HEK293T (cell line): ENCODE data around the gene TARBP2.

Experiments
- CTCF ChIA-PET: fragments of 350-600 bp; formaldehyde crosslinking; extraction: SDS; loops from one replicate; lab custom pipeline; 2021; ENCODE audit warnings: antibody characterized with exemption, inconsistent platforms; lab: Yijun Ruan, JAX
- POLR2A ChIA-PET: fragments of 350-600 bp; formaldehyde crosslinking; extraction: SDS; loops from one replicate; lab custom pipeline; 2020; ENCODE audit warnings: antibody characterized with exemption, inconsistent platforms; lab: Yijun Ruan, JAX
- DNase-seq: peaks from one replicate; pipeline ENCODE4 v3.0.0; 2012; ENCODE audit warnings: mixed read lengths; ENCODE audit errors: extremely low spot score
- ARNT ChIP-seq: fragments of 450-650 bp; IDR thresholded peaks from 2 replicates; pipeline ENCODE4 v1.6.1; 2017; ENCODE audit warnings: mild to moderate bottlenecking
- BHLHE40 ChIP-seq: fragments of 450-650 bp; IDR thresholded peaks from 2 replicates; pipeline ENCODE4 v1.6.1; 2016; ENCODE audit warnings: mild to moderate bottlenecking, moderate library complexity, borderline replicate concordance
- CTBP1 ChIP-seq: fragments of 450-650 bp; IDR thresholded peaks from 2 replicates; pipeline ENCODE4 v1.6.1; 2016; ENCODE audit warnings: borderline replicate concordance
- ELF4 ChIP-seq: fragments of 450-650 bp; IDR thresholded peaks from 2 replicates; pipeline ENCODE4 v1.6.1; 2017; ENCODE audit warnings: antibody characterized with exemption
- FOXA1 ChIP-seq: fragments of 450-650 bp; IDR thresholded peaks from 2 replicates; pipeline ENCODE4 v1.6.1; 2016; ENCODE audit warnings: mild to moderate bottlenecking
- FOXK2 ChIP-seq: fragments of 450-650 bp; IDR thresholded peaks from 2 replicates; pipeline ENCODE4 v1.6.1; 2016; ENCODE audit warnings: mild to moderate bottlenecking
- FOXM1 ChIP-seq: fragments of 450-650 bp; IDR thresholded peaks from 2 replicates; pipeline ENCODE4 v1.6.1; 2017; ENCODE audit warnings: mild to moderate bottlenecking, borderline replicate concordance
- HDGF ChIP-seq: fragments of 450-650 bp; IDR thresholded peaks from 2 replicates; pipeline ENCODE4 v1.6.1; 2017; ENCODE audit warnings: antibody characterized with exemption, borderline replicate concordance
- L3MBTL2 ChIP-seq: fragments of 450-650 bp; conservative IDR thresholded peaks from 2 replicates; pipeline ENCODE4 v1.6.1; 2016; ENCODE audit warnings: mild to moderate bottlenecking
- LEF1 ChIP-seq: fragments of 450-650 bp; IDR thresholded peaks from 2 replicates; pipeline ENCODE4 v1.6.1; 2017; ENCODE audit warnings: mild to moderate bottlenecking, borderline replicate concordance
- NFRKB ChIP-seq: fragments of 450-650 bp; IDR thresholded peaks from 2 replicates; pipeline ENCODE4 v1.6.1; 2016; ENCODE audit warnings: mild to moderate bottlenecking, moderate library complexity
- PKNOX1 ChIP-seq: fragments of 450-650 bp; IDR thresholded peaks from 2 replicates; pipeline ENCODE4 v1.6.1; 2016
- SP1 ChIP-seq: fragments of 450-650 bp; IDR thresholded peaks from 2 replicates; pipeline ENCODE4 v1.6.1; 2017
- SUZ12 ChIP-seq: fragments of 450-650 bp; IDR thresholded peaks from 2 replicates; pipeline ENCODE4 v1.6.1; 2016; ENCODE audit warnings: mild to moderate bottlenecking
- TARDBP ChIP-seq: fragments of 450-650 bp; IDR thresholded peaks from 2 replicates; pipeline ENCODE4 v1.6.1; 2016
- ZNF384 ChIP-seq: fragments of 450-650 bp; IDR thresholded peaks from 2 replicates; pipeline ENCODE4 v1.6.1; 2016

Gene TARBP2

GRCh38 chr12:53550595-53550994, 49.5 kb downstream of the TARBP2 start:
- no peak for TF ChIP-seq SUZ12
- no peak for TF ChIP-seq FOXA1
- TF ChIP-seq NFRKB: no peak
- no peak for TF ChIP-seq BHLHE40
- TF ChIP-seq HDGF: no peak
- TF ChIP-seq CTBP1: no peak
- no peak for TF ChIP-seq FOXM1
- no peak for TF ChIP-seq TARDBP
- TF ChIP-seq PKNOX1: no peak
- ChIA-PET CTCF (interaction anchor here (1.0 kb wide), 1 partner anchor 16 kb away, joined by 3 read pairs; no protein-coding TSS in a partner anchor), POLR2A (interaction anchor here (0.5 kb wide), 1 partner anchor 63 kb away, joined by 4 read pairs; no protein-coding TSS in a partner anchor)

DNA sequence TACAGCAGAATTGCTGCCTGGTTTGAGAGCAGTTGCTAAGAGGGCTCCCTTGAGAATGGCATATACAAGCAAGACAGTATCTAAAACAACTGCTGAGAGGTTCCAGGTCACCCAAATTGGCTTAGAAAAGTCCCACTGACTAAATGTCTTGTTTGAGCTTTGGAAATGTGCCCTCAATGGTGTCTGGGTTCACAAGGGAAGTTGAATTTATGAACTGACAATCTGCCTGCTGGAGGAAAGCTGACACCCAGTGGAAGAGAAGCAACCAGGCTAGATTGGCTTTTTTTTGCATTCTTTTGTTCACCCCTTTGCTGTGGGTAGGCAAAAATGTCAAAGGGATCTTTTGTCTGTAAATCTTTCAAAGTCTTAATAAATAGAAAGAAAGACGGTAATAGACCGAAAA, 50.8 kb downstream of the TARBP2 start:
- no peak for DNase-seq
- CTCF ChIA-PET: no interaction called here
- POLR2A ChIA-PET: no interaction called here
- TF ChIP-seq LEF1: no peak
- TF ChIP-seq FOXK2: no peak
- no peak for TF ChIP-seq FOXA1
- no peak for TF ChIP-seq SP1
- TF ChIP-seq BHLHE40: no peak
- no peak for TF ChIP-seq SUZ12
- no peak for TF ChIP-seq ZNF384
- TF ChIP-seq TARDBP: no peak
- TF ChIP-seq HDGF: no peak
- no peak for TF ChIP-seq PKNOX1
- TF ChIP-seq L3MBTL2: no peak
- TF ChIP-seq ELF4: no peak
- TF ChIP-seq FOXM1: no peak
- TF ChIP-seq NFRKB: no peak
- no peak for TF ChIP-seq CTBP1
- TF ChIP-seq ARNT: no peak

More at GRCh38 chr12:53550595-53550994, 49.5 kb downstream of the TARBP2 start:
- DNase-seq: no peak

DNA sequence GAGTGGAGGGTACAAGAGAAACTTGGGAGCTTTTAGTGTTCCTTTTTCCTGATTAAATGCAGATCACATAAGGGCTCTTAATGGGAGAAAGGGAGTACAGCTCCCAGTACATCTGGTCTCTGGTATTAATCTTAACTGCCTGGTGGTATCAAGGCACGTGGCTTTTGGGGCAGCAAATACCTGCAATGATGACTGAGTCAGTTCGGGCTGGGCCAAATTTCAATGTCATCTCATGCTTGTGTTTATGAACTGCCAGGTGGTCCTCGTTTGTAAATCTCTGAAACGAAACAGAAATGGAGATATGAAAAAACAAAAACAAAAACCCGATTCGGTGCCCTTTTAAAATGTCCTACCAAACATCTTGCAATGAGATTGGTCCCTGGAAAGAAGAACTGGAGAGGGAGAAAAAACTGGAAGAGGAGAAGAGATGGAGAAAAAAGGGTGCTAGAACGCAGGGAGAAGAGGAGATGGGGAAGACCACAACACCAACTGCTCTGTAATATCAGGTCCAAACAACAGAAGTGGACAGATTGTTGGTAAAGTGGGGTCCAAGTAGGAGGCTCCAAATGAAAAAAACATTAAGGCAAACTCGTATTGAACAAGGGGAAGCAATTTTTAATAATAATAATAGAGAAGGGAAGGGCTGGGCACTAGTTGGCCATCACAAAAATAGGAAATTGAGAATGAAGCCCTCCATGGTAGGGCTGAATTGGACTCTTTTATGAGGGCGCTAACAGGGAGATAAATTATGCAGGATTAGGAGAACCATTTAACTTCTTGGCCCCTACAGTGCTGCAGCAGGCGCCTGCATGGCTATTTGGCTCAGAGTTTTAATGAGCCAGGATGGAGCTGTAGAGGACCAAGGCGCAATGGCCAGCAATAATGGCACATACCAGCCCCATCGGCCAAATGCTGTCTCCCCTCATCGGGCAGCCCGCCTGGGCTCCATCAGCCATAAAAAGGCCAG, 51.6 kb downstream of the TARBP2 start:
- no peak for DNase-seq
- TF ChIP-seq SP1 (no peak), PKNOX1 (peak; percentile 47), FOXM1 (no peak), FOXK2 (no peak)
- ChIA-PET CTCF (no interaction called here), POLR2A (no interaction called here)
